HG03520 (cell line): Measurements from ENCODE around the gene EFTUD2.

ENCODE experiments used
- ATAC-seq: cut with Tn5 transposase; IDR thresholded peaks from one replicate; pipeline ENCODE4 v1.9.1; 2021; ENCODE audit warnings: mild to moderate bottlenecking, moderate library complexity; ENCODE audit not compliant: unreplicated experiment

The EFTUD2 gene

DNA sequence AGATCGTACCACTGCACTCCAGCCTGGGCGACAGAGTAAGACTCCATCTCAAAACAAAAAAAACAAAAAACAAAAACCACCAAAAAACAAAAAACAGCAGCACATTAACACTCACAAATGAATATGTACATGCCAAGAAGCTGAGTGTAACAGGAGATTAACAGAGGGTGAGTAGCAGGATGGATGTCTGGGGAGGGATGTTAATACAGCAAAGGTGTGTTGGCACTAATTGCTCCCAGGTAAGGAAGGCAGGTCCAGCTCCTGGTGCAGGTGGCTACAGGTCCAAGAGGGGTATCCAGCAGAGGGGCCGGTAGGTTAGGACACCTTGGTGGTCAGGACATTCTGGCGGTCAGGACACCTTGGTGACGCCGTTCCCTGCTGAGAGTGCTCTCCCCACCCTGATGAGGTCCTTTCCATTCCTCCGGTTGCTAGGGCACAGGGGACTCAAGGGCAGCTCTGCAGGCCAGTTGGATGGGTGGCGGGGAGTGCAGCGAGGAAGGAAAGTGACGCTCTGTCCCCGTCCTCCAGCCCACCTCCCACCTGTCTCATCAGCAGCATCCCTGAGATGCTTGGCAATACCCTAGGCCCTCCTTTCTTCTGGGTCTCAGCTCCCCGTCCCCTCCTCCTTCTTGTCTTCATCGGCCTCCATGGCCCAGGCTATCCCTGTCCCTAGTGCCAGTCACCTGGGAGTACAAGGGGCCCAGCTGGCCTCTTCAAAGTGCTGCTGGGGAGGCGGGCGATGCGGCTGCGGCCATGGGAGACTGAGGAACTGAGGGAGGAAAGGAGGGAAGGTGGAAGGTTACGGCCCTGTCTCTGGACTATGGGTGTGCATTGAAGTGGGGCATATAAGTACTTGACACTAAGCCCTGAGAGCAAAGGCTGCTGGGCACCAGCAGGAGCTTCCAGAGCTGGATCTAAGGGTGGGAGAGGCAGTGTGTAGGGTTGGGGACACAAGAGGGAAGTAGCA lies 26.8 kb upstream of the EFTUD2 start:
- ATAC-seq = no peak

DNA sequence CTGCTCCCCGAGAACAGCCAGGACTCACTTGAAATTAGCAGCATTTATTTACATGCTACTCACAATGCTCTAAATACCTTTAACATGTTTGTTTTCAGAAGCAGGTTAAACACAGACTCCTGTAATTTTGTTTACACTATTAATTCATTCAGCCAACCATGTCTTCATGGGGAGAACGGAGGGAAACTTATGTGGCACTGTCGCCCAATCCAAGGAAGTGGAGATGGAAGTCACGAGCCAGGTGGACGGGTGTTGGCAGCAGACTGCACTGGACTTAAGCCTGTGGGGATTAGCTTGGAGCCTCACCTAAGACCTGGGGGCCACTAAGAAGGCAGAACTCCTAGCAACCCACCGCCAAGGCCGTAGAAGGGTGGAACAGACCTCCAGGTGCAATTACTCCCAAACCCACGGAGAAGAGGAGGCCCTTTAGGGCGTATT lies 24.9 kb upstream of the EFTUD2 start:
- ATAC-seq = no peak

DNA sequence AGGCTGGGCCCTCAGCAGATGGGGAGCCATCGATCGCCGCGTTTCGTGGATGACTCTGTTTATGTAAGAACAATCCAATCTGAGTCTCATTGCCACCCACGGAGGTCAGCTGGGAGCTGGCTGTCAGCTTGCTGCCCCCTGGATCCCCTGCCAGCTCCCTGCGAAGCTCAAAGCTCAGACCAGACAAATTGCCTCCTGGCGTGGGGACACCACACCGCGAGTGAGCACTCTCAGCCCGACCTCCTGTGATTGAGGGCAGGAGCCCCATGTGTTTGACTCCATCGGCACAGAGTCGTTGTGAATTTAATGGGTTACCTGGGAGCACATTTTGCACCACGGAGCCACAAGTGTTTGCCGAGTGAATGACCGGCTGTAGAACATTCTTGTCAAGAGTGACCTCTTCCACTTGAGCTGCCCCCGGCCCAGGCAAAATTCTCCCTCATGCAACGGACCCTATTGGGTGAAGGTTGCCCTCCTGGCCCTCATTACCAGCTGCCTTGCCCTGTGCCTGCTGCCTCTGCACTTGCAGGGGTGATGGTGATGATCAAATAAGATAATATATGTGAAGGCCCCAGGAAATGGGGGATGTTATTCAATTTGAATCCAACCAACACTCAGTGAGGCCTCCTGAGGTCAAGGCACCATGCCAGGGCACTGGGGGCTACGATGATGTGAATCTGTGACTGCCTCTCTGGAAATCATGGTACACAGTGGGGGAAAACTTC lies 23.7 kb upstream of the EFTUD2 start:
- ATAC-seq = no peak

GRCh38 chr17:44922136-44922535 lies 22.9 kb upstream of the EFTUD2 start:
- ATAC-seq = no peak

GRCh38 chr17:44921122-44921882 lies 22.1 kb upstream of the EFTUD2 start:
- ATAC-seq = no peak

DNA sequence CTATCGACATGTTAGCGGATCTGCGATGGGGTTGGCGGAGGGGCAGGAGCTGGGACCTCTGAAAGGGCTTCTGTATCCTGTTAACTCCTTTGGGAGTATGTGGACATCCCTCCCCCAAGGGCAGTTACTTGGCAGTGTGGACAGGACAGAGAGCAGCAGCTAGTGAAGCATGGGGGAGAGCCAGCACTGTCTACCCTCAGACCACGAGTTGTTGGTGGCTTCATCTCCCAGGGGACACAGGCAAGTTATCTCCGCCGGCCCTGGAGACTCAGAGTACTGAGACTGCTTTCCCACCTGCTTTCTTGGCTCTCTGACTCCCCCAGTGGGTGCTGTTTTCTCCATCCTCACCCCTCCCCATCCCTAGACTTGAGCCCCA lies 21.3 kb upstream of the EFTUD2 start:
- ATAC-seq = no peak

- ATAC-seq = no peak
These were observed 20.8 kb upstream of the EFTUD2 start for GRCh38 chr17:44919885-44920564.

GRCh38 chr17:44919411-44919810 lies 20.2 kb upstream of the EFTUD2 start:
- no peak for ATAC-seq

GRCh38 chr17:44918006-44918405 lies 18.8 kb upstream of the EFTUD2 start:
- ATAC-seq = no peak

DNA sequence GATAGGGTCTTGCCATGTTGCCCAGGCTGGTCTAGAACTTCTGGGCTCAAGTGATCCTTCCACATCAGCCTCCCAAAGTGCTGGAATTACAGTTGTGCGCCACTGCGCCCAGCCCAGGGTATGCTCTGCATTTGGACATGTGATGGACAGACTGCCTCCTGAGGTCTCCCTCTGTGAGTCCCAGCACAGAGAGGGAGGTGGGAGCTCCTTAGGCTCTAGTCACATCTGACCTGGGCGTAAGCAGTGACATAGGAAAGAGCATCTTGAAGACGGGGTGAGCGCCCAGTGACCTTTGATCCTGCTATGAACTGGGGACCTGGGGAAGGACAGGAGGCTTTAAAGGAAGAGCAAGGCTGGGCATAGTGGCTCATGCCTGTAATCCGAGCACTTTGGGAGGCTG lies 18.2 kb upstream of the EFTUD2 start:
- ATAC-seq = no peak

GRCh38 chr17:44916781-44917241 lies 17.6 kb upstream of the EFTUD2 start:
- ATAC-seq = no peak

- no peak for ATAC-seq
These were observed 16.9 kb upstream of the EFTUD2 start for GRCh38 chr17:44915862-44916780.

- no peak for ATAC-seq
These were observed 16.1 kb upstream of the EFTUD2 start, which contains the start of gene GFAP for GRCh38 chr17:44915321-44915726. Gene GFAP, minus strand, starts transcription at chr17:44915500. Its CDS starts 14 bp downstream, at chr17:44915486.

DNA sequence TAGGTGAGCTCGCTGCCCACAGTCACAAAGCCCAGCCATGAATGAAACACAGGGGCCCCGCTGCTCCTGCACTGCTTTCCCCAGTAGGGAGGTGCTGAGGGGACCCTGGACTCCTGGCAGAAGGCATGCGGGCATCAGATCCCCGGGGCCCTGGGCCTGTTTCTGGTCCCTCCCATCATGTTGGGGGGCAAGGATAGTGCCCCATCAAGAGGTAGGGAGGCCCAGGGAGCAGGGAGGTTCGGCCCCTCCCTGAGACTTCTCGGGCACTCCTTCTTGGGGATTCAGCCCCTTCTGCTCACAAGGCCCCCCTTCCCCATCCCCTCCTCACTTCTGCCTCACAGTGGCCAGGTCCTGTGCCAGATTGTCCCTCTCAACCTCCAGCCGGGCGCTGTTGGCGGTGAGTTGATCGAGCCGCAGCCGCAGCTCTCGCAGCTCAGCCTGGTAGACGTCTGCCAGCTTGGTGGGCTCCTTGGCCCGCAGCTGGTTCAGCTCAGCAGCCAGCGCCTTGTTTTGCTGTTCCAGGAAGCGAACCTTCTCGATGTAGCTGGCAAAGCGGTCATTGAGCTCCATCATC lies 15.5 kb upstream of the EFTUD2 start:
- no peak for ATAC-seq

- ATAC-seq = no peak
These were observed 14.9 kb upstream of the EFTUD2 start for GRCh38 chr17:44914148-44914547.

- ATAC-seq = no peak
These were observed 14.4 kb upstream of the EFTUD2 start for GRCh38 chr17:44913676-44914075.

DNA sequence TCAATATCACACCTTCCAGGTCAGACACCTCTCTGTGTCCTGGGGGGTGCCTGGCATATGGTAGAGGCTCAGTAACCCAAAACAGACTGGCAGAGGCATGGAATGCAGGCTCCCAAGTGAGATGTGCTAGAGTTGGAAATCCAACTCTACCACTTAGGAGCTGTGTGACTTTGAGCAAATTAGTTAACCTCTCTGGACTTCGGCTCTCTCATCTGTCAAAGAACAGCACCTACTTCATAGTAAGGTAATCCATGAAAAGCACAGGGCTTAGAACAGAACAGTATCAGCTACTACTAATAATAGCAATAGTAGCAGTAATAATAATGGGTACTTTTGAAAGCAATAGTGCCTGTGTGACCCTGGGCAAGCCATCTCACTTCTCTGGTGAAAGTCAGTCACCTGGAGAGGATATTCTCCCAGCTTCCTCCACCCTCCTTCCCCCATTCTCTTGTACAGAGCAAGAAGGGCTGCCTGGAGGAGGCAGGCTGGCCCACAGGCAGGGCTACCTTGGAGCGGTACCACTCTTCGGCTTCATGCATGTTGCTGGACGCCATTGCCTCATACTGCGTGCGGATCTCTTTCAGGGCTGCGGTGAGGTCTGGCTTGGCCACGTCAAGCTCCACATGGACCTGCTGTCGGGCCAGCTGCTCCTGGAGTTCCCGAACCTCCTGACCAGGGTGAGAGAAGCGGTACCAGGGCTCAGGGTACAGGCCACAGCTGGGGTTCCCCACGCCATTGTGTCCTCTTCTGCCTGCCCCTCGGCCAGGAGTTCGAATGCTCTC lies 13.7 kb upstream of the EFTUD2 start:
- ATAC-seq = no peak
